GM19328 (cell line): ENCODE data around the gene NAV2.

Source experiments
- ATAC-seq: cut with Tn5 transposase; IDR thresholded peaks from one replicate; pipeline ENCODE4 v1.9.1; 2021; ENCODE audit warnings: mild to moderate bottlenecking, moderate library complexity; ENCODE audit not compliant: unreplicated experiment

The NAV2 gene

GRCh38 chr11:19827399-19828135, 114.9 kb downstream of the NAV2 start:
- no peak for ATAC-seq

- ATAC-seq = no peak
Observed at GRCh38 chr11:19828382-19829108, 115.9 kb downstream of the NAV2 start.

- no peak for ATAC-seq
Observed at GRCh38 chr11:19829109-19829837, 116.6 kb downstream of the NAV2 start.

- ATAC-seq = no peak
Observed at GRCh38 chr11:19832086-19832750, 119.6 kb downstream of the NAV2 start.

- no peak for ATAC-seq
Observed at GRCh38 chr11:19832901-19833300, 120.3 kb downstream of the NAV2 start.

GRCh38 chr11:19834771-19835170, 122.1 kb downstream of the NAV2 start:
- ATAC-seq = no peak

GRCh38 chr11:19836666-19837065, 124.0 kb downstream of the NAV2 start:
- no peak for ATAC-seq

- no peak for ATAC-seq
Observed at GRCh38 chr11:19838994-19839768, 126.5 kb downstream of the NAV2 start.

GRCh38 chr11:19840961-19841360, 128.3 kb downstream of the NAV2 start:
- no peak for ATAC-seq

GRCh38 chr11:19842505-19842904, 129.9 kb downstream of the NAV2 start:
- no peak for ATAC-seq

- ATAC-seq = no peak
Observed at GRCh38 chr11:19843079-19843478, 130.4 kb downstream of the NAV2 start.

- ATAC-seq = no peak
Observed at GRCh38 chr11:19844012-19844411, 131.4 kb downstream of the NAV2 start.

GRCh38 chr11:19844806-19845205, 132.2 kb downstream of the NAV2 start:
- ATAC-seq = no peak

GRCh38 chr11:19845626-19846025, 133.0 kb downstream of the NAV2 start:
- ATAC-seq = no peak

- ATAC-seq = no peak
Observed at GRCh38 chr11:19846654-19847305, 134.1 kb downstream of the NAV2 start.

GRCh38 chr11:19848219-19848618, 135.6 kb downstream of the NAV2 start:
- ATAC-seq = no peak

GRCh38 chr11:19849107-19849789, 136.6 kb downstream of the NAV2 start:
- no peak for ATAC-seq

- no peak for ATAC-seq
Observed at GRCh38 chr11:19849947-19850593, 137.4 kb downstream of the NAV2 start.

GRCh38 chr11:19852288-19852687, 139.7 kb downstream of the NAV2 start:
- ATAC-seq = no peak
